K562 (cell line): ENCODE results near the gene NF1. TPM values are rescaled to one million over a fixed set of nuclear protein-coding genes. Genes with fewer than 3 reads are reported as not detected.

Experiments used
- ATAC-seq: fragments of 200-7000 bp; cut with Tn5 transposase; 3 replicates; pipeline ENCODE4 v1.9.1; 2020; ENCODE audit warnings: moderate library complexity
- BruUV-seq: library from RNA; stranded (reverse); fragments of 400-500 nt; replicated peaks from 2 replicates; lab custom pipeline; 2021; lab: Mats Ljungman, UMichigan
- CTCF ChIA-PET: fragments of 300-600 bp; formaldehyde crosslinking; extraction: SDS; loops from one replicate; lab custom pipeline; 2021; ENCODE audit warnings: low intra/inter-chr PET ratio; lab: Yijun Ruan, JAX
- POLR2A ChIA-PET: fragments of 300-600, 350-650 bp; sonication (Branson Sonifier 250); formaldehyde crosslinking; extraction: SDS; loops from one replicate; lab custom pipeline; 2021; ENCODE audit warnings: antibody characterized with exemption, inconsistent platforms; lab: Yijun Ruan, JAX
- DNase-seq, 4 experiments: peaks; one replicate each; pipeline versions ENCODE4 v3.0.0 to v3.0.0-alpha.2; 2011 to 2018; ENCODE audit warnings: low spot score in 3 of 4, mixed read lengths in 3 of 4; ENCODE audit errors: extremely low read depth in 1 of 4
- FAIRE-seq: peaks from 2 replicates; lab custom pipeline; 2011; peaks lifted over from hg19 to GRCh38; lab: Jason Lieb, UNC
- H2AFZ ChIP-seq: 2 replicates; pipeline ENCODE4 v1.6.0; 2011; ENCODE audit warnings: low read depth, low read length, control low read depth, inconsistent platforms
- H3K27ac ChIP-seq: fragments of 200-600 bp; 3 replicates; pipeline ENCODE4 v1.8.0; 2011; ENCODE audit warnings: low read depth, mild to moderate bottlenecking, control low read depth, inconsistent platforms, low read length, moderate library complexity, mixed read lengths; ENCODE audit errors: extremely low read depth
- H3K27me3 ChIP-seq, 2 experiments: fragments of 300-600 bp in 1 of 2; 2 replicates in 1 of 2; 3 replicates in 1 of 2; pipeline versions ENCODE4 v1.6.0 to v1.8.0; 2011; ENCODE audit warnings: inconsistent platforms in 2 of 2, low read length in 2 of 2, mild to moderate bottlenecking in 1 of 2, mixed read lengths in 1 of 2, moderate library complexity in 1 of 2; ENCODE audit not compliant: control insufficient read depth in 2 of 2, insufficient read depth in 2 of 2
- H3K36me3 ChIP-seq: fragments of 300-600 bp; 3 replicates; pipeline ENCODE4 v1.8.0; 2011; ENCODE audit warnings: mild to moderate bottlenecking, low read length, inconsistent platforms; ENCODE audit not compliant: control insufficient read depth, insufficient read depth
- H3K4me1 ChIP-seq, 2 experiments: fragments of 200-600 bp in 1 of 2; replicated peaks in 1 of 2; 2 replicates in 1 of 2; 3 replicates in 1 of 2; pipeline versions ENCODE4 v1.5.1 to v1.8.0; 2011; ENCODE audit warnings: inconsistent platforms in 2 of 2, low read length in 2 of 2, mild to moderate bottlenecking in 1 of 2, mixed read lengths in 1 of 2, moderate library complexity in 1 of 2; ENCODE audit not compliant: control insufficient read depth in 2 of 2, insufficient read depth in 2 of 2
- H3K4me2 ChIP-seq: 2 replicates; pipeline ENCODE4 v1.6.1; 2011; ENCODE audit warnings: low read length, control low read depth, inconsistent platforms, mixed read lengths; ENCODE audit not compliant: insufficient read depth
- H3K4me3 ChIP-seq: fragments of 200-600 bp; sonication (generic), shearing (Covaris generic); 2 replicates; pipeline ENCODE4 v1.5.1; 2016; ENCODE audit warnings: control low read depth, inconsistent platforms
- H3K79me2 ChIP-seq: fragments of 200-600 bp; 3 replicates; pipeline ENCODE4 v1.8.0; 2011; ENCODE audit warnings: low read length, inconsistent platforms; ENCODE audit not compliant: control insufficient read depth, insufficient read depth
- H3K9ac ChIP-seq, 2 experiments: 2 replicates each; pipeline versions ENCODE4 v1.6.0 to v1.6.1; 2011; ENCODE audit warnings: low read depth in 2 of 2, low read length in 2 of 2, control low read depth in 1 of 2, inconsistent platforms in 1 of 2, mild to moderate bottlenecking in 1 of 2, mixed read lengths in 1 of 2; ENCODE audit not compliant: insufficient read depth in 1 of 2
- H3K9me1 ChIP-seq: one replicate; pipeline ENCODE4 v1.6.0; 2011; ENCODE audit warnings: inconsistent platforms, mild to moderate bottlenecking, low read length, moderate library complexity; ENCODE audit not compliant: control insufficient read depth, insufficient read depth
- H3K9me3 ChIP-seq: replicated peaks from 2 replicates; pipeline ENCODE4 v1.5.1; 2011; ENCODE audit warnings: low read depth, low read length, inconsistent platforms; ENCODE audit not compliant: control insufficient read depth, insufficient read depth
- H4K20me1 ChIP-seq: replicated peaks from 2 replicates; pipeline ENCODE4 v1.6.1; 2011; ENCODE audit warnings: low read length, inconsistent platforms, mixed read lengths; ENCODE audit not compliant: control insufficient read depth, insufficient read depth
- BRD4 ChIP-seq: fragments of 200-600 bp; sonication (generic); IDR thresholded peaks from 2 replicates; pipeline ENCODE4 v1.6.1; 2017; ENCODE audit warnings: inconsistent platforms
- CEBPG ChIP-seq, 3 experiments: fragments of 200-800 bp in 1 of 3; sonication (Bioruptor generic) in 1 of 3; sonication (generic) in 1 of 3; formaldehyde crosslinking in 1 of 3; IDR thresholded peaks in 2 of 3; conservative IDR thresholded peaks in 1 of 3; 2 replicates each; pipeline versions ENCODE4 v1.6.1 to v1.8.0; 2016 to 2022; ENCODE audit warnings: missing compliant biosample characterization in 2 of 3, missing genetic modification characterization in 2 of 3, mild to moderate bottlenecking in 1 of 3, missing genetic modification reagents in 1 of 3
- CREBBP ChIP-seq: IDR thresholded peaks from one replicate; pipeline ENCODE4 v1.6.1; 2012; ENCODE audit warnings: low read depth, mild to moderate bottlenecking, control low read depth, inconsistent platforms, low read length
- FOXA1 ChIP-seq: fragments of 450-650 bp; IDR thresholded peaks from 2 replicates; pipeline ENCODE4 v1.6.1; 2016; ENCODE audit warnings: mild to moderate bottlenecking, borderline replicate concordance
- FOXJ3 ChIP-seq: sonication (generic); formaldehyde crosslinking; IDR thresholded peaks from 2 replicates; pipeline ENCODE4 v1.4.0; 2020; ENCODE audit warnings: mild to moderate bottlenecking, missing genetic modification reagents
- ILF3 ChIP-seq: fragments of 450-650 bp; IDR thresholded peaks from 2 replicates; pipeline ENCODE4 v1.6.1; 2018; ENCODE audit warnings: antibody characterized with exemption, mild to moderate bottlenecking, moderate library complexity, borderline replicate concordance
- MECOM ChIP-seq: fragments of 250-450 bp; sonication (Bioruptor Pico); IDR thresholded peaks from 2 replicates; pipeline ENCODE4 v1.8.0; 2022; ENCODE audit warnings: inconsistent platforms
- NCOR1 ChIP-seq: fragments of 450-650 bp; IDR thresholded peaks from 2 replicates; pipeline ENCODE4 v1.6.1; 2016; ENCODE audit warnings: mild to moderate bottlenecking, moderate library complexity
- NUFIP1 ChIP-seq: fragments of 450-650 bp; IDR thresholded peaks from 2 replicates; pipeline ENCODE4 v1.6.1; 2018; ENCODE audit not compliant: partially characterized antibody
- POLR2G ChIP-seq: fragments of 200-400 bp; formaldehyde crosslinking; IDR thresholded peaks from 2 replicates; pipeline ENCODE4 v1.6.1; 2017; ENCODE audit warnings: low read depth, mild to moderate bottlenecking, antibody characterized with exemption, low read length, moderate library complexity
- POU5F1 ChIP-seq: fragments of 150-350 bp; IDR thresholded peaks from 2 replicates; pipeline ENCODE4 v1.6.1; 2014; ENCODE audit warnings: borderline replicate concordance, low read length, low read depth, mild to moderate bottlenecking; ENCODE audit not compliant: partially characterized antibody
- TAF7 ChIP-seq: fragments of 450-650 bp; IDR thresholded peaks from 2 replicates; pipeline ENCODE4 v1.6.1; 2016; ENCODE audit warnings: missing genetic modification characterization, missing compliant biosample characterization
- XRCC4 ChIP-seq: IDR thresholded peaks from one replicate; pipeline ENCODE4 v1.6.1; 2011; ENCODE audit not compliant: insufficient read depth, insufficient read length; ENCODE audit errors: extremely low read depth
- ZBTB7A ChIP-seq: IDR thresholded peaks from 2 replicates; pipeline ENCODE4 v1.6.1; 2011; ENCODE audit warnings: low read depth, mild to moderate bottlenecking, low read length, moderate library complexity, borderline replicate concordance; ENCODE audit not compliant: control insufficient read depth
- in situ Hi-C: fragments of 300-500 bp; cut with MboI; formaldehyde crosslinking; loops from 4 replicates; pipeline ENCODE4 v1.15.0; 2018; ENCODE audit warnings: inconsistent platforms, mixed read lengths
- intact Hi-C: fragments of 100-400 bp; cut with micrococcal nuclease; formaldehyde crosslinking; loops from 2 replicates; pipeline ENCODE4 v1.14.2; 2022
- polyA plus RNA-seq, 8 experiments: library from polyadenylated mRNA; depleted of rRNA in 4 of 8; stranded (reverse) in 5 of 8; unstranded in 3 of 8; fragments of >200 nt; fragmentation: Nextera tagmentation in 2 of 8; fragmentation: Illumina TruSeq in 1 of 8; extraction: Ambion mirVana in 2 of 8; extraction: Trizol in 1 of 8; gene quantifications; 2 replicates each; pipeline versions ENCODE4 v1.2.1 to v1.2.3, GENCODE V29; 2011 to 2014; ENCODE audit warnings: inconsistent platforms in 1 of 8, missing spikeins in 1 of 8
- total RNA-seq, 7 experiments: library from RNA; depleted of rRNA in 6 of 7; stranded (reverse); fragments of >200 nt in 6 of 7; fragmentation: Illumina TruSeq in 2 of 7; extraction: Trizol in 2 of 7; gene quantifications; 2 replicates each; pipeline versions ENCODE4 v1.2.1 to v1.2.3, GENCODE V29; 2011 to 2021; ENCODE audit warnings: low replicate concordance in 1 of 7
- TF ChIP-seq, protein P1 (sequence below): fragments of 250-450 bp; sonication (Bioruptor Pico); IDR thresholded peaks from 2 replicates; pipeline ENCODE4 v1.8.0; 2021; ENCODE audit warnings: moderate library complexity, mild to moderate bottlenecking, inconsistent platforms
- TF ChIP-seq, protein P2 (sequence below): sonication (generic); formaldehyde crosslinking; IDR thresholded peaks from 2 replicates; pipeline ENCODE4 v1.9.0; 2022; ENCODE audit warnings: mild to moderate bottlenecking, missing genetic modification reagents
- TF ChIP-seq, protein P3 (sequence below): sonication (generic); formaldehyde crosslinking; IDR thresholded peaks from 2 replicates; pipeline ENCODE4 v1.8.0; 2022; ENCODE audit warnings: mild to moderate bottlenecking, missing genetic modification reagents
- TF ChIP-seq, protein P4 (sequence below): fragments of 200-800 bp; sonication (Bioruptor generic); IDR thresholded peaks from 2 replicates; pipeline ENCODE4 v1.6.1; 2016; ENCODE audit warnings: missing genetic modification characterization, missing compliant biosample characterization

Gene NF1
- total and polyA plus RNA-seq, 9 of the 15 experiments (the other 6 are each of a cell fraction or from before 2014, with no cell fraction given), result 3.4 to 41.9 (median 24.3) TPM

DNA sequence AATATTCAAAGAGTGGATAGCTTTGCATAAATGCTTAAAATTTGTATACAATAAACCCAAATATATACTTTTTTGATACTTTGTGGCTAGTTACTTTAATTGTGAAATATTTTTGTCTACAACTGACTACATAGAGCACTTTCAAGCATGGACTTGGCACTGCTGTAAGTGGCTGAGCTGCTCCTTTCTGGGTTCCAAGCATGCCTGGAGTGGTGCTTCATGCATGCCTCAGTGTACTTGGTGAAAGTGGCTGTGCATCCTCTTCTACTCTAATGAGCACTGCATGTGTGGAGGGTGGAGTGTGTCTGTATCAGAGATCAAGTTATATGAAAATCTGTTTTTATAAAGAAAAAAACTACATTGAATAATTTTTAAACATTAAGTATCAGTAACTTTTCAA, 108.2 kb downstream of the NF1 start:
- ATAC-seq (no peak), DNase-seq (no peak), FAIRE-seq (no peak)
- CTCF ChIA-PET, result interaction anchor here (0.5 kb wide), 1 partner anchor 290 kb away, joined by 3 read pairs; no protein-coding TSS in a partner anchor
- H3K4me1 ChIP-seq, result no peaks in the 10 kb centered on the region
- no peak overlapping the region for H3K4me2 ChIP-seq
- TF ChIP-seq CEBPG (CRISPR knock-in tag; IDR thresholded peaks at IDR 0.05) (no peak), CEBPG (tag; conservative IDR thresholded peaks at IDR 0.05 in 1 of 2, IDR thresholded peaks at IDR 0.05 in 1 of 2) (no peak), POU5F1 (no peak), NUFIP1 (no peak), POLR2G (no peak), ZBTB7A (no peak), NCOR1 (no peak), TAF7 (tag) (no peak), CREBBP (no peak), ILF3 (no peak), FOXA1 (no peak), FOXJ3 (CRISPR knock-in tag) (no peak), BRD4 (no peak), XRCC4 (no peak), MECOM (no peak)
- TF ChIP-seq, protein P1, sequence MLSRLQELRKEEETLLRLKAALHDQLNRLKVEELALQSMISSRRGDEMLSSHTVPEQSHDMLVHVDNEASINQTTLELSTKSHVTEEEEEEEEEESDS (CRISPR knock-in tag), result no peak
- TF ChIP-seq, protein P2, sequence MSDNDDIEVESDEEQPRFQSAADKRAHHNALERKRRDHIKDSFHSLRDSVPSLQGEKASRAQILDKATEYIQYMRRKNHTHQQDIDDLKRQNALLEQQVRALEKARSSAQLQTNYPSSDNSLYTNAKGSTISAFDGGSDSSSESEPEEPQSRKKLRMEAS (CRISPR knock-in tag), result no peak
- TF ChIP-seq, protein P3, sequence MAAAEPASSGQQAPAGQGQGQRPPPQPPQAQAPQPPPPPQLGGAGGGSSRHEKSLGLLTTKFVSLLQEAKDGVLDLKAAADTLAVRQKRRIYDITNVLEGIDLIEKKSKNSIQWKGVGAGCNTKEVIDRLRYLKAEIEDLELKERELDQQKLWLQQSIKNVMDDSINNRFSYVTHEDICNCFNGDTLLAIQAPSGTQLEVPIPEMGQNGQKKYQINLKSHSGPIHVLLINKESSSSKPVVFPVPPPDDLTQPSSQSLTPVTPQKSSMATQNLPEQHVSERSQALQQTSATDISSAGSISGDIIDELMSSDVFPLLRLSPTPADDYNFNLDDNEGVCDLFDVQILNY (CRISPR knock-in tag), result no peak
- TF ChIP-seq, protein P4, sequence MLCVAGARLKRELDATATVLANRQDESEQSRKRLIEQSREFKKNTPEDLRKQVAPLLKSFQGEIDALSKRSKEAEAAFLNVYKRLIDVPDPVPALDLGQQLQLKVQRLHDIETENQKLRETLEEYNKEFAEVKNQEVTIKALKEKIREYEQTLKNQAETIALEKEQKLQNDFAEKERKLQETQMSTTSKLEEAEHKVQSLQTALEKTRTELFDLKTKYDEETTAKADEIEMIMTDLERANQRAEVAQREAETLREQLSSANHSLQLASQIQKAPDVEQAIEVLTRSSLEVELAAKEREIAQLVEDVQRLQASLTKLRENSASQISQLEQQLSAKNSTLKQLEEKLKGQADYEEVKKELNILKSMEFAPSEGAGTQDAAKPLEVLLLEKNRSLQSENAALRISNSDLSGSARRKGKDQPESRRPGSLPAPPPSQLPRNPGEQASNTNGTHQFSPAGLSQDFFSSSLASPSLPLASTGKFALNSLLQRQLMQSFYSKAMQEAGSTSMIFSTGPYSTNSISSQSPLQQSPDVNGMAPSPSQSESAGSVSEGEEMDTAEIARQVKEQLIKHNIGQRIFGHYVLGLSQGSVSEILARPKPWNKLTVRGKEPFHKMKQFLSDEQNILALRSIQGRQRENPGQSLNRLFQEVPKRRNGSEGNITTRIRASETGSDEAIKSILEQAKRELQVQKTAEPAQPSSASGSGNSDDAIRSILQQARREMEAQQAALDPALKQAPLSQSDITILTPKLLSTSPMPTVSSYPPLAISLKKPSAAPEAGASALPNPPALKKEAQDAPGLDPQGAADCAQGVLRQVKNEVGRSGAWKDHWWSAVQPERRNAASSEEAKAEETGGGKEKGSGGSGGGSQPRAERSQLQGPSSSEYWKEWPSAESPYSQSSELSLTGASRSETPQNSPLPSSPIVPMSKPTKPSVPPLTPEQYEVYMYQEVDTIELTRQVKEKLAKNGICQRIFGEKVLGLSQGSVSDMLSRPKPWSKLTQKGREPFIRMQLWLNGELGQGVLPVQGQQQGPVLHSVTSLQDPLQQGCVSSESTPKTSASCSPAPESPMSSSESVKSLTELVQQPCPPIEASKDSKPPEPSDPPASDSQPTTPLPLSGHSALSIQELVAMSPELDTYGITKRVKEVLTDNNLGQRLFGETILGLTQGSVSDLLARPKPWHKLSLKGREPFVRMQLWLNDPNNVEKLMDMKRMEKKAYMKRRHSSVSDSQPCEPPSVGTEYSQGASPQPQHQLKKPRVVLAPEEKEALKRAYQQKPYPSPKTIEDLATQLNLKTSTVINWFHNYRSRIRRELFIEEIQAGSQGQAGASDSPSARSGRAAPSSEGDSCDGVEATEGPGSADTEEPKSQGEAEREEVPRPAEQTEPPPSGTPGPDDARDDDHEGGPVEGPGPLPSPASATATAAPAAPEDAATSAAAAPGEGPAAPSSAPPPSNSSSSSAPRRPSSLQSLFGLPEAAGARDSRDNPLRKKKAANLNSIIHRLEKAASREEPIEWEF (CRISPR knock-in tag), result no peak
- intact Hi-C loops, result loop anchor here (1.0 kb wide), 1 partner anchor 21 kb away; no protein-coding TSS in a partner anchor
- in situ Hi-C loops, result no loop called here
- no TSS peak for BruUV-seq
- H3K36me3 ChIP-seq, result peaks cover 26% of the 10 kb centered on the region; the same call in 2 of the 3 replicates
- no peaks in the 10 kb centered on the region for H3K27me3 ChIP-seq
- no peak overlapping the region for H2AFZ ChIP-seq
- H4K20me1 ChIP-seq, result no peaks in the 10 kb centered on the region
- H3K27ac ChIP-seq, result no peak overlapping the region
- POLR2A ChIA-PET, result no interaction called here
- no peaks in the 10 kb centered on the region for H3K9me3 ChIP-seq
- no peaks in the 10 kb centered on the region for H3K9me1 ChIP-seq
- H3K79me2 ChIP-seq, result no peaks in the 10 kb centered on the region
- no peak overlapping the region for H3K9ac ChIP-seq
- no peak overlapping the region for H3K4me3 ChIP-seq
